Ishikawa (cell line): Measurements from ENCODE around the gene S100A7.

Source experiments
- CEBPB ChIP-seq: IDR thresholded peaks from 2 replicates; pipeline ENCODE4 v1.6.1; 2012
- CREB1 ChIP-seq: IDR thresholded peaks from 2 replicates; pipeline ENCODE4 v1.6.1; 2012; ENCODE audit warnings: low read depth
- EGR1 ChIP-seq: IDR thresholded peaks from 2 replicates; pipeline ENCODE4 v1.6.1; 2012
- EP300 ChIP-seq: IDR thresholded peaks from 2 replicates; pipeline ENCODE4 v1.6.1; 2012; ENCODE audit warnings: borderline replicate concordance
- FOXM1 ChIP-seq: IDR thresholded peaks from 2 replicates; pipeline ENCODE4 v1.6.1; 2012; ENCODE audit warnings: low read depth, borderline replicate concordance
- NFIC ChIP-seq: IDR thresholded peaks from 2 replicates; pipeline ENCODE4 v1.6.1; 2012
- RAD21 ChIP-seq: IDR thresholded peaks from 2 replicates; pipeline ENCODE4 v1.6.1; 2012; ENCODE audit warnings: low read depth
- TAF1 ChIP-seq: IDR thresholded peaks from 2 replicates; pipeline ENCODE4 v1.6.1; 2012; ENCODE audit warnings: low read depth, mild to moderate bottlenecking
- TCF12 ChIP-seq: IDR thresholded peaks from 2 replicates; pipeline ENCODE4 v1.6.1; 2012; ENCODE audit warnings: low read depth
- TEAD4 ChIP-seq: IDR thresholded peaks from 2 replicates; pipeline ENCODE4 v1.6.1; 2012
- YY1 ChIP-seq: IDR thresholded peaks from 2 replicates; pipeline ENCODE4 v1.6.1; 2012; ENCODE audit warnings: low read depth
- ZBTB7A ChIP-seq: IDR thresholded peaks from 2 replicates; pipeline ENCODE4 v1.6.1; 2012; ENCODE audit warnings: low read depth
- TF ChIP-seq, protein P1 (sequence below): IDR thresholded peaks from 2 replicates; pipeline ENCODE4 v1.6.1; 2012
- TF ChIP-seq, protein P2 (sequence below): IDR thresholded peaks from 2 replicates; pipeline ENCODE4 v1.6.1; 2012; ENCODE audit warnings: low read depth, mild to moderate bottlenecking
- TF ChIP-seq, protein P3 (sequence below): IDR thresholded peaks from 2 replicates; pipeline ENCODE4 v1.6.1; 2012

S100A7 gene

DNA sequence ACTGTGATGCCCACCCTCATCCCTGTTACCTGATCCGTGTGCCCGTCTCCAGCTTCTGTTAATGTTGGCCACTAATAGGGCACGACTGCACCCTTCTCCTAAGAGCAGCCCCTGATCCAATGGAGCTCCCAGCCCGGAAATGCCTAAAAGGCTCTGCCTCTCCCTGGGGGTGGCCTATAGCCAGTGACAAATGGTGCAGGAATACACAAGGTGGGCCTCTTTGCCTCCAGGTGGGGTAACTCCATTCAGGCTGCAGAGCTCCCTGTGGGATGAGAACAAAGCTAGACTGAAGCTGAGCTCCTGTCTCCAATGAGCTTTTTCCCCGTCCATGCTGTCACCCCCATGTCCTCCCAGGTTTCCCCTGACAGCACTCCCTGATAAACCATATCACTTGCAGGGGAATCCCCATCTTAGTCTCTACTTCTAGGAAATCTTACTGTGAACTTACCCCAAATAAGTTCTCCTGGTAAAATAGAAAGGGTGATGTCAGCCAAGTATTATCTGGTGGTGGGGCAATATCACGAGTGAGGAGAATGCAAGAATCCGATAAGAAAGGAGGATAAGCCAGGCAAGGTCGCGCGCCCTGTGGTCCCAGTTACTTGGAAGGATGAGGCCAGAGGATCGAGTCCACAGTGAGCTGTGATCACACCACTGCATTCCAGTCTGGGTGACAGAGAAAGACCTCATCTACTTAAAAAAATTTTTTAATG lies 25.6 kb downstream of the S100A7 start:
- TF ChIP-seq FOXM1 = no peak
- no peak for TF ChIP-seq TAF1
- TF ChIP-seq, protein P1, sequence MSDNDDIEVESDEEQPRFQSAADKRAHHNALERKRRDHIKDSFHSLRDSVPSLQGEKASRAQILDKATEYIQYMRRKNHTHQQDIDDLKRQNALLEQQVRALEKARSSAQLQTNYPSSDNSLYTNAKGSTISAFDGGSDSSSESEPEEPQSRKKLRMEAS = no peak
- TF ChIP-seq NFIC = no peak
- no peak for TF ChIP-seq TCF12
- TF ChIP-seq, protein P2, sequence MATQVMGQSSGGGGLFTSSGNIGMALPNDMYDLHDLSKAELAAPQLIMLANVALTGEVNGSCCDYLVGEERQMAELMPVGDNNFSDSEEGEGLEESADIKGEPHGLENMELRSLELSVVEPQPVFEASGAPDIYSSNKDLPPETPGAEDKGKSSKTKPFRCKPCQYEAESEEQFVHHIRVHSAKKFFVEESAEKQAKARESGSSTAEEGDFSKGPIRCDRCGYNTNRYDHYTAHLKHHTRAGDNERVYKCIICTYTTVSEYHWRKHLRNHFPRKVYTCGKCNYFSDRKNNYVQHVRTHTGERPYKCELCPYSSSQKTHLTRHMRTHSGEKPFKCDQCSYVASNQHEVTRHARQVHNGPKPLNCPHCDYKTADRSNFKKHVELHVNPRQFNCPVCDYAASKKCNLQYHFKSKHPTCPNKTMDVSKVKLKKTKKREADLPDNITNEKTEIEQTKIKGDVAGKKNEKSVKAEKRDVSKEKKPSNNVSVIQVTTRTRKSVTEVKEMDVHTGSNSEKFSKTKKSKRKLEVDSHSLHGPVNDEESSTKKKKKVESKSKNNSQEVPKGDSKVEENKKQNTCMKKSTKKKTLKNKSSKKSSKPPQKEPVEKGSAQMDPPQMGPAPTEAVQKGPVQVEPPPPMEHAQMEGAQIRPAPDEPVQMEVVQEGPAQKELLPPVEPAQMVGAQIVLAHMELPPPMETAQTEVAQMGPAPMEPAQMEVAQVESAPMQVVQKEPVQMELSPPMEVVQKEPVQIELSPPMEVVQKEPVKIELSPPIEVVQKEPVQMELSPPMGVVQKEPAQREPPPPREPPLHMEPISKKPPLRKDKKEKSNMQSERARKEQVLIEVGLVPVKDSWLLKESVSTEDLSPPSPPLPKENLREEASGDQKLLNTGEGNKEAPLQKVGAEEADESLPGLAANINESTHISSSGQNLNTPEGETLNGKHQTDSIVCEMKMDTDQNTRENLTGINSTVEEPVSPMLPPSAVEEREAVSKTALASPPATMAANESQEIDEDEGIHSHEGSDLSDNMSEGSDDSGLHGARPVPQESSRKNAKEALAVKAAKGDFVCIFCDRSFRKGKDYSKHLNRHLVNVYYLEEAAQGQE = no peak
- TF ChIP-seq TEAD4 = no peak
- TF ChIP-seq, protein P3, sequence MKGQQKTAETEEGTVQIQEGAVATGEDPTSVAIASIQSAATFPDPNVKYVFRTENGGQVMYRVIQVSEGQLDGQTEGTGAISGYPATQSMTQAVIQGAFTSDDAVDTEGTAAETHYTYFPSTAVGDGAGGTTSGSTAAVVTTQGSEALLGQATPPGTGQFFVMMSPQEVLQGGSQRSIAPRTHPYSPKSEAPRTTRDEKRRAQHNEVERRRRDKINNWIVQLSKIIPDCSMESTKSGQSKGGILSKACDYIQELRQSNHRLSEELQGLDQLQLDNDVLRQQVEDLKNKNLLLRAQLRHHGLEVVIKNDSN = no peak
- no peak for TF ChIP-seq ZBTB7A
- no peak for TF ChIP-seq RAD21
- TF ChIP-seq CREB1 = no peak
- TF ChIP-seq YY1 = no peak
- no peak for TF ChIP-seq EP300
- no peak for TF ChIP-seq EGR1
- TF ChIP-seq CEBPB = no peak

DNA sequence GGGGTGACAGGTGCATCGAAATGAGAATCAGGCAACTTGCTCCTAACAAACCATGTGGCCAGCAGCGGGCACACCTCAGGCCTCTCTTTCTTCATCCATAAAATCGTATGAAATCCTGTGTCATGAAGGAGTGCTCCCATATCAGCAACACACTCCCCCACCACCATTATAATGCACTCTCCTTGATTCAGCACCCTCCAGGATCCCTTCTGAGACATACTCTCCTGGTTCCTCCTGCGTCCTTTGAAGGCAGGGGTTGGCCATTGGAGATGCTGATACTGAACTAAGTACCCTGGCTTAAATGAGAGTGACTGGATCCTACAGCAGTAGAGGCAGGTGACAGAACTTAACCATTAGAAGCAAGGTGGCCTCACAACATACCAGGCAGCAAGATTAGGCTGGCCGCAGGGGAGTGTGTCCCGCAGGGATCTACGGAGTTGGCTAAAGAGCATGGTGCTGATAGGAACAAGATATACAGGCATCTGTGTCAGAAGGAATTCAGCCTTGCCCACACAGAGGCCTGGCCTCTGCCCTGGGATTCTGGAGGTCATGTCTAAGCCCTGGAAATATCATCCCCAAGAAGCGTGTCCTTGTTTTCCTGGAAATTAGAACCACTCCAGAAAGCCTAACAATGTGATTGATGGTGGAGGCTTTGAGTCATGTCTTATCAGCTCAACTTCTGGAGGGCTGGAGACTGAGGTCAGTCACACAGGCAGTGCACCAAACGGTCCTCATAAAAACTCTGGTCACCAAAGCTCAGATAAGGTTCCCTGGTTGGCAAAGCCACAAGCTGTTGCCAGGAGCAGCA lies 27.4 kb downstream of the S100A7 start:
- no peak for TF ChIP-seq NFIC

DNA sequence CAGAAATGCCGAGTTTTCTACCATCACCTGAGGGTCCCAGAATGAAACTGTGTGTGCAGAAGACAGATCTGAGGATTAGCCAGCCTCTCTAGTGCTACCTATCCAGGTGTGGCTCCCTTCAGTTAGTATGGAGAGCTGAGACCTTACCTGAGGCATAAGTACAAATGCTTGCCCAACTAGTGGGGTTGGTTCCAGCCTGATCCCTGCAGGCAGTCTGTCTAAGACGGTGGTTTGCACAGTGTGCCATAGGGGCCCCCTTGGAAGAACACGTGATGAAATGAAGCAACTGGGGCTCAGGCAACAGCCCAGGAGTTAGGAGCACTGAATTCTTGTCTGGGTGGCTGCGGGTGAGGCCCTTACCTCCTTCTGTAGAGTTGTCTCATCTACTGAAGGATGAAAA lies 28.5 kb downstream of the S100A7 start:
- TF ChIP-seq, protein P3 = no peak
- TF ChIP-seq CEBPB = no peak
- no peak for TF ChIP-seq RAD21
- TF ChIP-seq FOXM1 = no peak
- TF ChIP-seq TCF12 = no peak
- TF ChIP-seq, protein P2 = no peak
- no peak for TF ChIP-seq TEAD4
- no peak for TF ChIP-seq ZBTB7A
- TF ChIP-seq CREB1 = no peak
- TF ChIP-seq YY1 = no peak
- TF ChIP-seq NFIC = no peak

DNA sequence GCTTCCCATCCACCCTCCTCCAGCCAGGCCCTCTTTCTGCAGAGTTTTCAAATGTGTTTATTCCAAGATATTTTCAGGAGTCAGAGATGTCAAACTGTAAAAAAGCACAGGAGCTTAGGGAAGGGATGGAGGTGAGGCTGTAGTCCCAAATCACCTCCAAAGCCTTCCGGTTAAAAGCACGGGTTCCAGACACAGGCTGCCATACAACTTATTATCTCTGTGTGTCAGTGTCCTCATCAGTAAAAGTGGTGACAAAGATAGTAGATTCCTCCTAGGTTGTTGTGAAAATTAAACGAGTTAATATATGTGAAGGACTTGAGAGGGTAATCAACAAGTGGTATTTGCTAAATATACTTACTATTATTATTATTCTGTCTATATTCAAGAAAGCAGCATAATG lies 29.0 kb downstream of the S100A7 start:
- no peak for TF ChIP-seq CREB1
- TF ChIP-seq TEAD4 = no peak
- no peak for TF ChIP-seq RAD21
- no peak for TF ChIP-seq TCF12
- TF ChIP-seq EGR1 = no peak
- TF ChIP-seq EP300 = no peak
- no peak for TF ChIP-seq TAF1
- no peak for TF ChIP-seq FOXM1
- no peak for TF ChIP-seq NFIC
- no peak for TF ChIP-seq ZBTB7A
- TF ChIP-seq CEBPB = no peak
- no peak for TF ChIP-seq YY1
- TF ChIP-seq, protein P2 = no peak
- TF ChIP-seq, protein P1 = no peak
- TF ChIP-seq, protein P3 = no peak
